AML-193 (cell line): Measurements from ENCODE around the gene SPDYE8.
"Not testable (repeated sequence)": the region's sequence is repeated elsewhere in the genome, so short reads cannot be mapped to it uniquely, and the experiment has no call there.

Source experiments
- DNase-seq, 2 experiments: peaks; one replicate each; lab custom pipeline; 2025; lab: John Stamatoyannopoulos, UW

Gene SPDYE8

GRCh38 chr7:73029666-73030065, at the start of gene SPDYE8:
Gene SPDYE8 (minus strand): TSS chr7:73029766. CDS start chr7:73027966, 1,800 bp downstream.
- not testable (repeated sequence) for DNase-seq

GRCh38 chr7:73057811-73058210, 28.2 kb upstream of the SPDYE8 start, which contains the start of gene SPDYE11:
Gene SPDYE11 (minus strand): TSS chr7:73057911. CDS start chr7:73056111, 1,800 bp downstream.
- DNase-seq, result not testable (repeated sequence)

GRCh38 chr7:73006491-73006890, 23.1 kb downstream of the SPDYE8 start:
- DNase-seq, result not testable (repeated sequence)

GRCh38 chr7:73005693-73006447, 23.7 kb downstream of the SPDYE8 start:
- not testable (repeated sequence) for DNase-seq

GRCh38 chr7:73005356-73005692, 24.2 kb downstream of the SPDYE8 start:
- not testable (repeated sequence) for DNase-seq

- DNase-seq, result not testable (repeated sequence)
Measured at GRCh38 chr7:72997887-72998468, 31.6 kb downstream of the SPDYE8 start.

- DNase-seq, result not testable (repeated sequence)
Measured at GRCh38 chr7:72997447-72997846, 32.1 kb downstream of the SPDYE8 start.

GRCh38 chr7:72995484-72995883, 34.1 kb downstream of the SPDYE8 start:
- not testable (repeated sequence) for DNase-seq

- not testable (repeated sequence) for DNase-seq
Measured at GRCh38 chr7:72990146-72990913, 39.2 kb downstream of the SPDYE8 start.

GRCh38 chr7:72982084-72982483, 47.5 kb downstream of the SPDYE8 start:
- DNase-seq, result not testable (repeated sequence)

GRCh38 chr7:72980382-72980781, 49.2 kb downstream of the SPDYE8 start:
- not testable (repeated sequence) for DNase-seq

- DNase-seq, result not testable (repeated sequence)
Measured at GRCh38 chr7:72976434-72976833, 53.1 kb downstream of the SPDYE8 start.

- not testable (repeated sequence) for DNase-seq
Measured at GRCh38 chr7:72975656-72976286, 53.8 kb downstream of the SPDYE8 start.

GRCh38 chr7:72974781-72975180, 54.8 kb downstream of the SPDYE8 start:
- not testable (repeated sequence) for DNase-seq

GRCh38 chr7:72971505-72971904, 58.1 kb downstream of the SPDYE8 start:
- DNase-seq, result not testable (repeated sequence)
